Type B pancreatic cell (in vitro differentiated cells): Measurements from ENCODE around the gene TOMM40L. TPM values are rescaled to one million over a fixed set of nuclear protein-coding genes. Genes with fewer than 3 reads are reported as not detected.

Source experiments
- DNase-seq: peaks from one replicate; pipeline ENCODE4 v3.0.0; 2021; ENCODE audit warnings: mixed read lengths; ENCODE audit not compliant: unreplicated experiment; ENCODE audit errors: extremely low spot score
- H3K27ac Mint-ChIP-seq: 2 replicates; pipeline ENCODE4 v1.8.0; 2021; ENCODE audit warnings: mild to moderate bottlenecking, mixed read lengths
- H3K27me3 Mint-ChIP-seq: 2 replicates; pipeline ENCODE4 v1.8.0; 2021; ENCODE audit warnings: mixed read lengths
- H3K36me3 Mint-ChIP-seq: 2 replicates; pipeline ENCODE4 v1.8.0; 2021; ENCODE audit warnings: mixed read lengths
- H3K4me1 Mint-ChIP-seq: one replicate; pipeline ENCODE4 v1.8.0; 2021; ENCODE audit warnings: mixed read lengths; ENCODE audit not compliant: unreplicated experiment
- H3K4me3 Mint-ChIP-seq: 2 replicates; pipeline ENCODE4 v1.8.0; 2021; ENCODE audit warnings: mild to moderate bottlenecking, mixed read lengths
- H3K9me3 Mint-ChIP-seq: 2 replicates; pipeline ENCODE4 v1.8.0; 2021; ENCODE audit warnings: mixed read lengths
- CTCF ChIP-seq: fragments of 200-600 bp; sonication (generic); conservative IDR thresholded peaks from 2 replicates; pipeline ENCODE4 v1.5.0; 2021; ENCODE audit warnings: antibody characterized with exemption, mild to moderate bottlenecking
- total RNA-seq: library from RNA; stranded (reverse); gene quantifications from 2 replicates; pipeline ENCODE4 v1.2.1, GENCODE V29; 2021; ENCODE audit warnings: low replicate concordance

Gene TOMM40L
- total RNA-seq, 1 donor from 2014 or later: 13.6 TPM

- peaks cover 27% of the 10 kb centered on the region for H3K36me3 Mint-ChIP-seq
- DNase-seq: no peak
Observed at GRCh38 chr1:161206411-161207140, 19.3 kb upstream of the TOMM40L start.

GRCh38 chr1:161207173-161207572 lies 18.7 kb upstream of the TOMM40L start:
- no peak overlapping the region for H3K27ac Mint-ChIP-seq
- no peaks in the 10 kb centered on the region for H3K9me3 Mint-ChIP-seq
- peaks cover 27% of the 10 kb centered on the region for H3K36me3 Mint-ChIP-seq
- DNase-seq: no peak
- H3K4me1 Mint-ChIP-seq: peaks cover 23% of the 10 kb centered on the region
- no peak for TF ChIP-seq CTCF
- H3K27me3 Mint-ChIP-seq: no peaks in the 10 kb centered on the region
- H3K4me3 Mint-ChIP-seq: no peak overlapping the region

More at GRCh38 chr1:161206411-161207140, 19.3 kb upstream of the TOMM40L start:
- no peaks in the 10 kb centered on the region for H3K9me3 Mint-ChIP-seq
- H3K27me3 Mint-ChIP-seq: no peaks in the 10 kb centered on the region
- H3K4me3 Mint-ChIP-seq: no peak overlapping the region
- no peak overlapping the region for H3K27ac Mint-ChIP-seq
- TF ChIP-seq CTCF: no peak
- peaks cover 27% of the 10 kb centered on the region for H3K4me1 Mint-ChIP-seq

GRCh38 chr1:161209790-161210409 lies 16.0 kb upstream of the TOMM40L start:
- peak; percentile 92 for TF ChIP-seq CTCF
- peaks cover 38% of the 10 kb centered on the region for H3K36me3 Mint-ChIP-seq
- no peaks in the 10 kb centered on the region for H3K9me3 Mint-ChIP-seq
- DNase-seq: peak; percentile 81
- peak overlapping the region; percentile 61 for H3K27ac Mint-ChIP-seq
- no peaks in the 10 kb centered on the region for H3K27me3 Mint-ChIP-seq
- H3K4me1 Mint-ChIP-seq: peaks cover 17% of the 10 kb centered on the region
- no peak overlapping the region for H3K4me3 Mint-ChIP-seq

- no peak for DNase-seq
- no peak overlapping the region for H3K27ac Mint-ChIP-seq
- H3K27me3 Mint-ChIP-seq: no peaks in the 10 kb centered on the region
- H3K9me3 Mint-ChIP-seq: no peaks in the 10 kb centered on the region
- H3K4me1 Mint-ChIP-seq: peaks cover 15% of the 10 kb centered on the region
- peaks cover 29% of the 10 kb centered on the region for H3K36me3 Mint-ChIP-seq
- no peak for TF ChIP-seq CTCF
- no peak overlapping the region for H3K4me3 Mint-ChIP-seq
Observed at GRCh38 chr1:161214369-161214768, 11.5 kb upstream of the TOMM40L start.

- H3K4me3 Mint-ChIP-seq: no peak within 1 kb of the TSS
- no peaks in the 10 kb centered on the region for H3K27me3 Mint-ChIP-seq
- no peak for TF ChIP-seq CTCF
- peaks cover 9% of the 10 kb centered on the region for H3K4me1 Mint-ChIP-seq
- no peaks in the 10 kb centered on the region for H3K9me3 Mint-ChIP-seq
- H3K36me3 Mint-ChIP-seq: peaks cover 22% of the 10 kb centered on the region
- H3K27ac Mint-ChIP-seq: no peak within 1 kb of the TSS
- no peak for DNase-seq
Observed at GRCh38 chr1:161215076-161215475, 10.8 kb upstream of the TOMM40L start, which contains the start of gene FCER1G. Gene FCER1G, plus strand, starts transcription at chr1:161215295. Its CDS starts 27 bp downstream, at chr1:161215322.
